HCT116 (cell line): ENCODE measurements around the gene CCDC102B. TPM values are rescaled to one million over a fixed set of nuclear protein-coding genes. Genes with fewer than 3 reads are reported as not detected.

ENCODE experiments used
- ATAC-seq: fragments of 200-7000 bp; cut with Tn5 transposase; 2 replicates; pipeline ENCODE4 v1.9.1; 2020; ENCODE audit warnings: mild to moderate bottlenecking, moderate library complexity
- BruUV-seq: library from RNA; stranded (reverse); fragments of 400-500 nt; replicated peaks from 2 replicates; lab custom pipeline; 2021; lab: Mats Ljungman, UMichigan
- CTCF ChIA-PET: fragments of 300-600 bp; sonication (Branson Sonifier 250); formaldehyde crosslinking; loops from one replicate; lab custom pipeline; 2021; ENCODE audit warnings: antibody characterized with exemption; lab: Charles Lee
- POLR2A ChIA-PET: fragments of 300-600, 350-600 bp; sonication (Branson Sonifier 250); formaldehyde crosslinking; loops from one replicate; lab custom pipeline; 2021; ENCODE audit warnings: antibody characterized with exemption; lab: Charles Lee
- RAD21 ChIA-PET, 2 experiments: fragments of 300-600 bp; sonication (Branson Sonifier 250); formaldehyde crosslinking; loops; one replicate each; lab custom pipeline; 2023; ENCODE audit warnings: low total read pairs in 2 of 2; ENCODE audit not compliant: uncharacterized antibody in 2 of 2, unreplicated experiment in 2 of 2, low non-redundant PET in 1 of 2; lab: Charles Lee
- DNase-seq: peaks from one replicate; pipeline ENCODE4 v3.0.0-alpha.2; 2010; ENCODE audit warnings: low read depth, low spot score
- H2AFZ ChIP-seq: fragments of 200-600 bp; shearing (Covaris generic), sonication (generic); 2 replicates; pipeline ENCODE4 v1.6.1; 2017; ENCODE audit warnings: low read depth, mixed run types, mixed read lengths, antibody characterized with exemption, low read length; ENCODE audit not compliant: poor library complexity, severe bottlenecking
- H3K27ac ChIP-seq: 2 replicates; pipeline ENCODE4 v1.5.1; 2012; ENCODE audit warnings: low read depth, low read length
- H3K27me3 ChIP-seq: fragments of 200-600 bp; sonication (generic); 2 replicates; pipeline ENCODE4 v1.6.1; 2016; ENCODE audit warnings: mixed run types, low read length, mixed read lengths; ENCODE audit not compliant: insufficient read depth
- H3K36me3 ChIP-seq, 2 experiments: fragments of 200-500 bp in 1 of 2; fragments of 200-600 bp in 1 of 2; sonication (Bioruptor generic) in 1 of 2; sonication (generic) in 1 of 2; 2 replicates each; pipeline versions ENCODE4 v1.5.1 to v1.6.1; 2014 to 2016; ENCODE audit warnings: low read length in 2 of 2, inconsistent platforms in 1 of 2, mixed read lengths in 1 of 2, mixed run types in 1 of 2; ENCODE audit not compliant: insufficient read depth in 2 of 2, control insufficient read depth in 1 of 2
- H3K4me1 ChIP-seq, 2 experiments: fragments of 200-600 bp in 1 of 2; sonication (generic) in 1 of 2; 2 replicates each; pipeline versions ENCODE4 v1.5.1 to v1.6.1; 2012 to 2017; ENCODE audit warnings: low read length in 2 of 2, inconsistent platforms in 1 of 2, mild to moderate bottlenecking in 1 of 2, mixed read lengths in 1 of 2, mixed run types in 1 of 2, moderate library complexity in 1 of 2; ENCODE audit not compliant: insufficient read depth in 2 of 2, control insufficient read depth in 1 of 2
- H3K4me2 ChIP-seq: fragments of 200-600 bp; sonication (generic); 2 replicates; pipeline ENCODE4 v1.6.1; 2017; ENCODE audit warnings: mixed run types, low read length, mixed read lengths
- H3K4me3 ChIP-seq, 2 experiments: fragments of 200-600 bp in 1 of 2; sonication (generic) in 1 of 2; replicated peaks in 1 of 2; 2 replicates each; pipeline ENCODE4 v1.5.1; 2011 to 2016; ENCODE audit warnings: low read length in 2 of 2, control low read depth in 1 of 2, low read depth in 1 of 2, mild to moderate bottlenecking in 1 of 2, mixed read lengths in 1 of 2, mixed run types in 1 of 2
- H3K79me2 ChIP-seq: fragments of 200-600 bp; sonication (generic); 2 replicates; pipeline ENCODE4 v1.6.1; 2017; ENCODE audit warnings: mild to moderate bottlenecking, mixed run types, low read length, moderate library complexity, mixed read lengths; ENCODE audit not compliant: insufficient read depth
- H3K9ac ChIP-seq: fragments of 200-600 bp; sonication (generic); 2 replicates; pipeline ENCODE4 v1.6.1; 2016; ENCODE audit warnings: low read length, mixed read lengths
- H3K9me2 ChIP-seq: fragments of 200-600 bp; sonication (generic), shearing (Covaris generic); 2 replicates; pipeline ENCODE4 v1.6.1; 2017; ENCODE audit warnings: mixed run types, mild to moderate bottlenecking, moderate library complexity; ENCODE audit not compliant: insufficient read depth
- H3K9me3 ChIP-seq, 2 experiments: fragments of 200-500 bp in 1 of 2; fragments of 200-600 bp in 1 of 2; sonication (Bioruptor generic) in 1 of 2; sonication (generic) in 1 of 2; 2 replicates each; pipeline ENCODE4 v1.6.1; 2014 to 2017; ENCODE audit warnings: low read length in 2 of 2, mixed read lengths in 2 of 2, inconsistent platforms in 1 of 2, low read depth in 1 of 2, mild to moderate bottlenecking in 1 of 2, mixed run types in 1 of 2, moderate library complexity in 1 of 2; ENCODE audit not compliant: control insufficient read depth in 1 of 2, insufficient read depth in 1 of 2
- H4K20me1 ChIP-seq: fragments of 200-600 bp; sonication (generic), shearing (Covaris generic); 2 replicates; pipeline ENCODE4 v1.6.1; 2017; ENCODE audit warnings: mixed run types, mild to moderate bottlenecking, moderate library complexity; ENCODE audit not compliant: insufficient read depth
- CBX3 ChIP-seq: IDR thresholded peaks from 2 replicates; pipeline ENCODE4 v1.6.1; 2012; ENCODE audit warnings: low read depth
- EGR1 ChIP-seq: IDR thresholded peaks from 2 replicates; pipeline ENCODE4 v1.6.1; 2012; ENCODE audit warnings: low read depth
- ELF1 ChIP-seq: IDR thresholded peaks from 2 replicates; pipeline ENCODE4 v1.6.1; 2012; ENCODE audit warnings: low read depth, borderline replicate concordance
- EZH2 ChIP-seq: fragments of 200-600 bp; sonication (generic); IDR thresholded peaks from 2 replicates; pipeline ENCODE4 v1.6.1; 2017; ENCODE audit warnings: antibody characterized with exemption, mixed run types
- EZH2phosphoT487 ChIP-seq: fragments of 200-600 bp; IDR thresholded peaks from 2 replicates; pipeline ENCODE4 v1.6.1; 2018; ENCODE audit warnings: antibody characterized with exemption, borderline replicate concordance
- FOSL1 ChIP-seq: IDR thresholded peaks from 2 replicates; pipeline ENCODE4 v1.6.1; 2012; ENCODE audit warnings: low read depth
- JUND ChIP-seq: IDR thresholded peaks from 2 replicates; pipeline ENCODE4 v1.6.1; 2012
- POLR2A ChIP-seq: IDR thresholded peaks from 2 replicates; pipeline ENCODE4 v1.7.0; 2011; ENCODE audit warnings: borderline replicate concordance; ENCODE audit not compliant: insufficient read depth, insufficient read length; ENCODE audit errors: extremely low read depth
- POLR2AphosphoS5 ChIP-seq: IDR thresholded peaks from 2 replicates; pipeline ENCODE4 v1.6.1; 2011; ENCODE audit warnings: mild to moderate bottlenecking, low read depth, low read length, moderate library complexity
- RAD21 ChIP-seq: IDR thresholded peaks from 2 replicates; pipeline ENCODE4 v1.6.1; 2012; ENCODE audit warnings: low read depth, mild to moderate bottlenecking
- REST ChIP-seq: IDR thresholded peaks from 2 replicates; pipeline ENCODE4 v1.6.1; 2012; ENCODE audit warnings: low read depth
- SIN3A ChIP-seq: IDR thresholded peaks from 2 replicates; pipeline ENCODE4 v1.6.1; 2012; ENCODE audit warnings: low read depth
- SP1 ChIP-seq: IDR thresholded peaks from 2 replicates; pipeline ENCODE4 v1.6.1; 2012; ENCODE audit warnings: low read depth
- SRF ChIP-seq: IDR thresholded peaks from 2 replicates; pipeline ENCODE4 v1.6.1; 2012; ENCODE audit warnings: low read depth
- TCF7L2 ChIP-seq: IDR thresholded peaks from 2 replicates; pipeline ENCODE4 v1.7.0; 2011; ENCODE audit warnings: borderline replicate concordance, inconsistent platforms; ENCODE audit not compliant: insufficient read depth, insufficient read length; ENCODE audit errors: extremely low read depth
- YY1 ChIP-seq: IDR thresholded peaks from 2 replicates; pipeline ENCODE4 v1.6.1; 2011; ENCODE audit warnings: low read length, low read depth, moderate library complexity, mild to moderate bottlenecking; ENCODE audit not compliant: insufficient replicate concordance; ENCODE audit errors: extremely low read depth
- ZFX ChIP-seq: fragments of 450-650 bp; IDR thresholded peaks from 2 replicates; pipeline ENCODE4 v1.6.1; 2017
- ZNF274 ChIP-seq: fragments of 200-500 bp; sonication (Bioruptor generic); IDR thresholded peaks from 2 replicates; pipeline ENCODE4 v1.6.1; 2014; ENCODE audit warnings: mild to moderate bottlenecking, low read depth, low read length, inconsistent platforms
- intact Hi-C: fragments of 100-400 bp; cut with micrococcal nuclease; formaldehyde crosslinking; loops from 2 replicates; pipeline ENCODE4 v1.10.0; 2022
- total RNA-seq: library from RNA; stranded (reverse); gene quantifications from one replicate; pipeline ENCODE4 v1.2.1, GENCODE V29; 2021; ENCODE audit not compliant: unreplicated experiment
- TF ChIP-seq, protein P1 (sequence below): IDR thresholded peaks from 2 replicates; pipeline ENCODE4 v1.6.1; 2012
- TF ChIP-seq, protein P2 (sequence below): IDR thresholded peaks from 2 replicates; pipeline ENCODE4 v1.6.1; 2012
- TF ChIP-seq, protein P3 (sequence below), 3 experiments: fragments of 200-600 bp in 1 of 3; sonication (generic) in 1 of 3; IDR thresholded peaks in 2 of 3; conservative IDR thresholded peaks in 1 of 3; 2 replicates each; pipeline ENCODE4 v1.5.1; 2012 to 2017; ENCODE audit warnings: low read depth in 2 of 3, low read length in 2 of 3, antibody characterized with exemption in 1 of 3, borderline replicate concordance in 1 of 3, control low read depth in 1 of 3, mild to moderate bottlenecking in 1 of 3, mixed read lengths in 1 of 3, mixed run types in 1 of 3, moderate library complexity in 1 of 3; ENCODE audit not compliant: insufficient read depth in 1 of 3

Gene CCDC102B
- total RNA-seq, 1 experiment from 2014 or later = 1.9 TPM

GRCh38 chr18:68997845-68998244 lies 200.0 kb downstream of the CCDC102B start (continued):
- no peak for TF ChIP-seq EZH2
- TF ChIP-seq, protein P1, sequence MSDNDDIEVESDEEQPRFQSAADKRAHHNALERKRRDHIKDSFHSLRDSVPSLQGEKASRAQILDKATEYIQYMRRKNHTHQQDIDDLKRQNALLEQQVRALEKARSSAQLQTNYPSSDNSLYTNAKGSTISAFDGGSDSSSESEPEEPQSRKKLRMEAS = no peak
- TF ChIP-seq, all 23 proteins: peak for 0

GRCh38 chr18:69000366-69000765 lies 202.5 kb downstream of the CCDC102B start:
- ChIA-PET CTCF (no interaction called here), POLR2A (no interaction called here), RAD21 (no interaction called here)
- TF ChIP-seq SRF = no peak
- TF ChIP-seq SIN3A = no peak
- TF ChIP-seq REST = no peak
- no peak for TF ChIP-seq POLR2A
- TF ChIP-seq JUND = no peak
- no peak for TF ChIP-seq ZNF274
- TF ChIP-seq EZH2phosphoT487 = no peak
- TF ChIP-seq FOSL1 = no peak
- TF ChIP-seq EGR1 = no peak
- TF ChIP-seq, protein P2, sequence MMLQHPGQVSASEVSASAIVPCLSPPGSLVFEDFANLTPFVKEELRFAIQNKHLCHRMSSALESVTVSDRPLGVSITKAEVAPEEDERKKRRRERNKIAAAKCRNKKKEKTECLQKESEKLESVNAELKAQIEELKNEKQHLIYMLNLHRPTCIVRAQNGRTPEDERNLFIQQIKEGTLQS = no peak
- TF ChIP-seq SP1 = no peak
- no peak for TF ChIP-seq YY1
- TF ChIP-seq, protein P3, sequence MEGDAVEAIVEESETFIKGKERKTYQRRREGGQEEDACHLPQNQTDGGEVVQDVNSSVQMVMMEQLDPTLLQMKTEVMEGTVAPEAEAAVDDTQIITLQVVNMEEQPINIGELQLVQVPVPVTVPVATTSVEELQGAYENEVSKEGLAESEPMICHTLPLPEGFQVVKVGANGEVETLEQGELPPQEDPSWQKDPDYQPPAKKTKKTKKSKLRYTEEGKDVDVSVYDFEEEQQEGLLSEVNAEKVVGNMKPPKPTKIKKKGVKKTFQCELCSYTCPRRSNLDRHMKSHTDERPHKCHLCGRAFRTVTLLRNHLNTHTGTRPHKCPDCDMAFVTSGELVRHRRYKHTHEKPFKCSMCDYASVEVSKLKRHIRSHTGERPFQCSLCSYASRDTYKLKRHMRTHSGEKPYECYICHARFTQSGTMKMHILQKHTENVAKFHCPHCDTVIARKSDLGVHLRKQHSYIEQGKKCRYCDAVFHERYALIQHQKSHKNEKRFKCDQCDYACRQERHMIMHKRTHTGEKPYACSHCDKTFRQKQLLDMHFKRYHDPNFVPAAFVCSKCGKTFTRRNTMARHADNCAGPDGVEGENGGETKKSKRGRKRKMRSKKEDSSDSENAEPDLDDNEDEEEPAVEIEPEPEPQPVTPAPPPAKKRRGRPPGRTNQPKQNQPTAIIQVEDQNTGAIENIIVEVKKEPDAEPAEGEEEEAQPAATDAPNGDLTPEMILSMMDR (IDR thresholded peaks at IDR 0.05 in 2 of 3, conservative IDR thresholded peaks at IDR 0.05 in 1 of 3; ENCODE audit: borderline replicate concordance in 1 of 3, insufficient read depth in 1 of 3, low read depth in 2 of 3, low read length in 2 of 3) = no peak
- TF ChIP-seq TCF7L2 = no peak
- no peak for TF ChIP-seq POLR2AphosphoS5
- TF ChIP-seq ZFX = no peak
- no peak for TF ChIP-seq CBX3
- TF ChIP-seq ELF1 = no peak
- TF ChIP-seq RAD21 = no peak
- Histone ChIP-seq H3K4me1 (no peaks in the 10 kb centered on the region), H3K9me3 (no peaks in the 10 kb centered on the region), H3K4me3 (no peak overlapping the region), H4K20me1 (no peaks in the 10 kb centered on the region), H2AFZ (no peak overlapping the region), H3K27me3 (no peaks in the 10 kb centered on the region), H3K27ac (no peak overlapping the region), H3K9me2 (no peaks in the 10 kb centered on the region), H3K79me2 (no peaks in the 10 kb centered on the region), H3K9ac (no peak overlapping the region), H3K36me3 (no peaks in the 10 kb centered on the region), H3K4me2 (no peak overlapping the region)
- no peak for DNase-seq
- no TSS peak for BruUV-seq
- intact Hi-C loops = no loop called here
- ATAC-seq = no peak
